A549 (cell line): Measurements from ENCODE around the gene SND1. TPM values are rescaled to one million over a fixed set of nuclear protein-coding genes. Genes with fewer than 3 reads are reported as not detected.

Source experiments
- ATAC-seq, 2 experiments: fragments of 200-7000 bp in 1 of 2; fragments of >200 bp in 1 of 2; cut with Nextera tagmentation in 1 of 2; cut with Tn5 transposase in 1 of 2; 3 replicates each; pipeline versions ENCODE4 v1.8.0 to v1.9.1; 2018 to 2020; ENCODE audit warnings: mild to moderate bottlenecking in 1 of 2, moderate library complexity in 1 of 2
- CTCF ChIA-PET: fragments of 300-600 bp; sonication (Branson Sonifier 250); formaldehyde crosslinking; extraction: SDS; loops from one replicate; lab custom pipeline; 2021; ENCODE audit warnings: antibody characterized with exemption, inconsistent platforms; lab: Yijun Ruan, JAX
- POLR2A ChIA-PET: fragments of 350-600 bp; formaldehyde crosslinking; extraction: SDS; loops from one replicate; lab custom pipeline; 2021; ENCODE audit warnings: antibody characterized with exemption, inconsistent platforms; lab: Yijun Ruan, JAX
- DNase-seq, 2 experiments: peaks; one replicate each; pipeline versions ENCODE4 v3.0.0 to v3.0.0-alpha.2; 2011 to 2016; ENCODE audit warnings: low read depth in 1 of 2, low spot score in 1 of 2
- FAIRE-seq: peaks from 2 replicates; lab custom pipeline; 2011; peaks lifted over from hg19 to GRCh38; lab: Jason Lieb, UNC
- H3K27ac ChIP-seq, 2 experiments: fragments of >200 bp; sonication (Bioruptor Twin); formaldehyde crosslinking; 3 replicates each; pipeline ENCODE4 v1.5.1; 2016 to 2017
- H3K4me1 ChIP-seq: fragments of >200 bp; sonication (Bioruptor Twin); formaldehyde crosslinking; 3 replicates; pipeline ENCODE4 v1.6.1; 2016
- H3K4me2 ChIP-seq: fragments of >200 bp; sonication (Bioruptor Twin); formaldehyde crosslinking; 3 replicates; pipeline ENCODE4 v1.6.1; 2016
- H3K4me3 ChIP-seq: fragments of >200 bp; sonication (Bioruptor Twin); formaldehyde crosslinking; 3 replicates; pipeline ENCODE4 v1.5.1; 2016
- H3K9me3 ChIP-seq: fragments of >200 bp; sonication (Bioruptor Twin); formaldehyde crosslinking; 3 replicates; pipeline ENCODE4 v1.6.1; 2016
- CBX2 ChIP-seq: fragments of 200-600 bp; sonication (generic); IDR thresholded peaks from 2 replicates; pipeline ENCODE4 v1.6.1; 2016; ENCODE audit warnings: low read depth, mild to moderate bottlenecking, borderline replicate concordance
- CBX8 ChIP-seq: fragments of 200-600 bp; sonication (generic); IDR thresholded peaks from 2 replicates; pipeline ENCODE4 v1.6.1; 2016
- CHD2 ChIP-seq: fragments of 150-350 bp; IDR thresholded peaks from 2 replicates; pipeline ENCODE4 v1.6.1; 2014; ENCODE audit warnings: low read length; ENCODE audit not compliant: partially characterized antibody
- FOSB ChIP-seq: fragments of 250-450 bp; sonication (Bioruptor Pico); IDR thresholded peaks from 2 replicates; pipeline ENCODE4 v1.5.0; 2020; ENCODE audit warnings: mild to moderate bottlenecking, moderate library complexity
- FOXS1 ChIP-seq: fragments of 250-450 bp; sonication (Bioruptor Pico); IDR thresholded peaks from 2 replicates; pipeline ENCODE4 v1.5.0; 2020; ENCODE audit warnings: mild to moderate bottlenecking, moderate library complexity
- MYC ChIP-seq: IDR thresholded peaks from 2 replicates; pipeline ENCODE4 v1.6.1; 2012; ENCODE audit warnings: mild to moderate bottlenecking, inconsistent platforms, low read length, improper control_type of control experiment, borderline replicate concordance
- NFE2L2 ChIP-seq: fragments of 150-350 bp; conservative IDR thresholded peaks from 2 replicates; pipeline ENCODE4 v1.6.1; 2014; ENCODE audit warnings: low read length
- POLR2A ChIP-seq: IDR thresholded peaks from 2 replicates; pipeline ENCODE4 v1.6.1; 2012; ENCODE audit warnings: mild to moderate bottlenecking, low read length
- POLR2AphosphoS2 ChIP-seq: conservative IDR thresholded peaks from 2 replicates; pipeline ENCODE4 v1.6.1; 2012; ENCODE audit warnings: low read length, improper control_type of control experiment, inconsistent platforms
- RFX5 ChIP-seq: fragments of 450-650 bp; IDR thresholded peaks from 2 replicates; pipeline ENCODE4 v1.7.1; 2014; ENCODE audit warnings: antibody characterized with exemption, mild to moderate bottlenecking, moderate library complexity
- RNF2 ChIP-seq: fragments of 200-600 bp; sonication (generic); IDR thresholded peaks from 2 replicates; pipeline ENCODE4 v1.6.1; 2016; ENCODE audit warnings: low read depth, mild to moderate bottlenecking, antibody characterized with exemption, moderate library complexity, borderline replicate concordance
- SREBF2 ChIP-seq: fragments of 450-650 bp; IDR thresholded peaks from 2 replicates; pipeline ENCODE4 v1.6.1; 2014; ENCODE audit warnings: mild to moderate bottlenecking, moderate library complexity
- ZC3H11A ChIP-seq: fragments of 450-650 bp; IDR thresholded peaks from 2 replicates; pipeline ENCODE4 v1.6.1; 2014; ENCODE audit warnings: antibody characterized with exemption, mild to moderate bottlenecking
- WGBS: methylation state at CpG from one replicate; pipeline ENCODE4 v1.1.6; 2017; ENCODE audit errors: missing lambda C conversion rate; 5-methylcytosine and 5-hydroxymethylcytosine counted together
- polyA plus RNA-seq, 4 experiments: library from polyadenylated mRNA; depleted of rRNA in 3 of 4; stranded (reverse); fragments of >200 nt; fragmentation: RNase III in 1 of 4; extraction: RNeasy Plus Mini Kit Qiagen cat#74134 plus additional on column Dnase treatment in 1 of 4; gene quantifications; 2 replicates in 3 of 4; 3 replicates in 1 of 4; pipeline ENCODE4 v1.2.3, GENCODE V29; 2011 to 2017
- TF ChIP-seq, protein P1 (sequence below): fragments of >200 bp; sonication (Bioruptor Twin); formaldehyde crosslinking; IDR thresholded peaks from 3 replicates; pipeline ENCODE4 v1.5.1; 2016
- TF ChIP-seq, protein P2 (sequence below): fragments of 250-450 bp; sonication (Bioruptor Pico); IDR thresholded peaks from 2 replicates; pipeline ENCODE4 v1.5.0; 2020; ENCODE audit warnings: low read depth, mild to moderate bottlenecking, moderate library complexity
- TF ChIP-seq, protein P3 (sequence below): fragments of >200 bp; sonication (Bioruptor Twin); formaldehyde crosslinking; IDR thresholded peaks from 3 replicates; pipeline ENCODE4 v1.6.1; 2016

The SND1 gene
- polyA plus RNA-seq, 2 of the 4 experiments (the other 2 are of a cell fraction) = 102 to 138 TPM

DNA sequence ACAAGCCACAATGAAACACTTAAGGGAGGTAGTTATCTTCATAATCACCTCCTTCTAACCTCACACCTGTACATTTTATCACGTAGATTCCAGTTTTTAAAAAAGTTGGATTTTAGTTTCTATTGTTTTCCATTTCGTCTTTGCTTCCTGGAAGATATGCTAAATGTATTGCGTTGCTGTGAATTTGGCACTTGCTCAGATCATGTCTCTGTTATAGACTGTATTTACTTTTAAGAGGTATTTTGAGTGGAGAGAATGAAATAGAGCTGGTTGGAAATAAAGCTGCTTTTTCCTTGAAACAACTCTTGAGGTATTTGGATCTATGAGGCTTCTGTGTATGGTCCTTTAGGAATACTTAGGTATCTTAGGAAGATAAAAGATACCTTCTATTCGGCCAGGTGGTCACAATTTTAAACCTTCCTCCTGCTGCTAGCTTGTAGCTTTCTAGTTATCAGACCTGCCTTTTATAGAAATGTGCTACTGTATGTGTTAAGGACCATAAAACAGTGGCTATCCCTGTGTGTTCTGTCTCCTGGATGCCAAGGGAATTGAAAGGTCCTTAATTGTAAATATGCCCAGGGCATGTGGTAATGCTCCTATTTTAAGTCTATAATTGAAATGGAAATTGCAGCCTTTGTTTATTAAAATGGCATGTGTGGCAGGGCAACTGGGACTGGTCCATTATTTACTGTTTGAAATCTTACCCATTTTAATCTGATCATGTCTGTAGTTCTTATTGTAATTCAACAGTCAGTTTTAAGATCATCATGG lies 147.7 kb downstream of the SND1 start:
- ATAC-seq (no peak), DNase-seq (no peak), FAIRE-seq (no peak)
- Histone ChIP-seq H3K4me1 (no peaks in the 10 kb centered on the region), H3K4me2 (no peak overlapping the region), H3K9me3 (no peaks in the 10 kb centered on the region), H3K27ac (no peak overlapping the region), H3K4me3 (no peak overlapping the region)
- ChIA-PET POLR2A (no interaction called here), CTCF (no interaction called here)
- 89% methylated on average over 4 of the region's 4 CpGs for WGBS
- TF ChIP-seq NFE2L2 (no peak), RFX5 (no peak), FOSB (no peak), FOXS1 (CRISPR knock-in tag) (no peak), CBX8 (no peak)
- TF ChIP-seq, protein P1, sequence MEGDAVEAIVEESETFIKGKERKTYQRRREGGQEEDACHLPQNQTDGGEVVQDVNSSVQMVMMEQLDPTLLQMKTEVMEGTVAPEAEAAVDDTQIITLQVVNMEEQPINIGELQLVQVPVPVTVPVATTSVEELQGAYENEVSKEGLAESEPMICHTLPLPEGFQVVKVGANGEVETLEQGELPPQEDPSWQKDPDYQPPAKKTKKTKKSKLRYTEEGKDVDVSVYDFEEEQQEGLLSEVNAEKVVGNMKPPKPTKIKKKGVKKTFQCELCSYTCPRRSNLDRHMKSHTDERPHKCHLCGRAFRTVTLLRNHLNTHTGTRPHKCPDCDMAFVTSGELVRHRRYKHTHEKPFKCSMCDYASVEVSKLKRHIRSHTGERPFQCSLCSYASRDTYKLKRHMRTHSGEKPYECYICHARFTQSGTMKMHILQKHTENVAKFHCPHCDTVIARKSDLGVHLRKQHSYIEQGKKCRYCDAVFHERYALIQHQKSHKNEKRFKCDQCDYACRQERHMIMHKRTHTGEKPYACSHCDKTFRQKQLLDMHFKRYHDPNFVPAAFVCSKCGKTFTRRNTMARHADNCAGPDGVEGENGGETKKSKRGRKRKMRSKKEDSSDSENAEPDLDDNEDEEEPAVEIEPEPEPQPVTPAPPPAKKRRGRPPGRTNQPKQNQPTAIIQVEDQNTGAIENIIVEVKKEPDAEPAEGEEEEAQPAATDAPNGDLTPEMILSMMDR = no peak

DNA sequence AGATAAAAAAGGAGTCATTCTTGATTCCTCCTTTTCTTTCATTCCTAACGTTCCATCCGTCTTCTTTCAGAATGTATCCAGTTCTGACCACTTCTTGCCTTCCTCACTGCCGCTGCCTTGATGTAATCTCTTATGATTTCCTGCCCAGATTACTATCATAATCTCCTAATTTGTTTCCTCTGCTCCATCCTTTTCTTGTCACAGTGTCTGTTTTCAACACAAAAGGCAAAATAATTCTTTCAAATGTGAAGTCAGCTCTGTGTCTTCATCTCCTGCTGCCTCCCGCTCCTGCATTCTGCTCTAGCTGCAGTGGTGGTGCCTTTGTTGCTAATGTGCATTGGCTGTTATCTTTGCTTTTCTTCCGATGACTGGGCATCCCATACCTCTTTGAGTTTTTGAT lies 150.9 kb downstream of the SND1 start:
- no peak for ATAC-seq
- CTCF ChIA-PET = no interaction called here

DNA sequence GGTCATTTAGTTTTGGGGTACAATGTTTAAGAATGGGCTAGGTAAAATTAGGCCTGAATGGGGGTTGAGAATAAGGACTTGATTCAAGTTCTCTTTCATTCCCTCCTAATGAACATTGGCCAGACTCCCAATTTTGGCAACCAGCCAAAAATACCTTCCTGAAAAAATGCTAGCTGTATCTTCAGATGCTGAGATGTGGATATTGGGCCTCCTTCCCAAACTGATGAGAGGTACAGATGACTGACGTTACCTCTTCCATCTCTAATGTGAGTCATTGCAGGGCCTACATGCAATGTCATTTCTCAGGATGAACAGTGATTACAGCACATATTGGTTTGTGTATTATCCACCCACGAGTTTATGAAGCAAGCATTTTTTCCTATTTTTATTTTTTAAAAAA lies 151.6 kb downstream of the SND1 start:
- ChIA-PET POLR2A (no interaction called here), CTCF (interaction anchor here (0.6 to 1.3 kb wide), 2 partner anchors 8 to 66 kb away, joined by 3 to 4 read pairs; no protein-coding TSS in a partner anchor)
- H3K4me1 ChIP-seq = no peaks in the 10 kb centered on the region
- FAIRE-seq = no peak
- DNase-seq = no peak
- ATAC-seq = no peak
- no peak overlapping the region for H3K4me2 ChIP-seq
- H3K27ac ChIP-seq = no peak overlapping the region
- no peak overlapping the region for H3K4me3 ChIP-seq
- TF ChIP-seq CHD2 (no peak), RNF2 (no peak), CBX2 (no peak), CBX8 (no peak), POLR2A (no peak)
- TF ChIP-seq, protein P2, sequence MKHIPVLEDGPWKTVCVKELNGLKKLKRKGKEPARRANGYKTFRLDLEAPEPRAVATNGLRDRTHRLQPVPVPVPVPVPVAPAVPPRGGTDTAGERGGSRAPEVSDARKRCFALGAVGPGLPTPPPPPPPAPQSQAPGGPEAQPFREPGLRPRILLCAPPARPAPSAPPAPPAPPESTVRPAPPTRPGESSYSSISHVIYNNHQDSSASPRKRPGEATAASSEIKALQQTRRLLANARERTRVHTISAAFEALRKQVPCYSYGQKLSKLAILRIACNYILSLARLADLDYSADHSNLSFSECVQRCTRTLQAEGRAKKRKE = no peak
- 82% methylated on average over 2 of the region's 2 CpGs for WGBS
- no peaks in the 10 kb centered on the region for H3K9me3 ChIP-seq

More for the DNA sequence above, 150.9 kb downstream of the SND1 start:
- no peaks in the 10 kb centered on the region for H3K4me1 ChIP-seq
- FAIRE-seq (no peak), DNase-seq (no peak)
- no peaks in the 10 kb centered on the region for H3K9me3 ChIP-seq
- TF ChIP-seq MYC (no peak), SREBF2 (no peak), POLR2AphosphoS2 (no peak), FOSB (no peak), ZC3H11A (no peak)
- TF ChIP-seq, protein P1 = no peak
- TF ChIP-seq, protein P3, sequence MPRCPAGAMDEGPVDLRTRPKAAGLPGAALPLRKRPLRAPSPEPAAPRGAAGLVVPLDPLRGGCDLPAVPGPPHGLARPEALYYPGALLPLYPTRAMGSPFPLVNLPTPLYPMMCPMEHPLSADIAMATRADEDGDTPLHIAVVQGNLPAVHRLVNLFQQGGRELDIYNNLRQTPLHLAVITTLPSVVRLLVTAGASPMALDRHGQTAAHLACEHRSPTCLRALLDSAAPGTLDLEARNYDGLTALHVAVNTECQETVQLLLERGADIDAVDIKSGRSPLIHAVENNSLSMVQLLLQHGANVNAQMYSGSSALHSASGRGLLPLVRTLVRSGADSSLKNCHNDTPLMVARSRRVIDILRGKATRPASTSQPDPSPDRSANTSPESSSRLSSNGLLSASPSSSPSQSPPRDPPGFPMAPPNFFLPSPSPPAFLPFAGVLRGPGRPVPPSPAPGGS = no peak
- no peak overlapping the region for H3K4me2 ChIP-seq
- POLR2A ChIA-PET = no interaction called here
- WGBS = 90% methylated on average over 5 of the region's 5 CpGs
- no peak overlapping the region for H3K27ac ChIP-seq
- H3K4me3 ChIP-seq = no peak overlapping the region
